B cell (primary cell): ENCODE data around the gene PARP16. TPM values are rescaled to one million over a fixed set of nuclear protein-coding genes. Genes with fewer than 3 reads are reported as not detected.

Source experiments
- ATAC-seq: fragments of 200-7000 bp; cut with Tn5 transposase; one replicate; pipeline ENCODE4 v1.10.0; 2021; ENCODE audit warnings: low read depth, mild to moderate bottlenecking, moderate number of reproducible peaks, moderate library complexity
- CTCF ChIA-PET: fragments of 350-600 bp; sonication (Branson Sonifier 250); formaldehyde crosslinking; loops from one replicate; lab custom pipeline; 2021; ENCODE audit warnings: antibody characterized with exemption, inconsistent platforms; lab: Charles Lee
- POLR2A ChIA-PET: fragments of 350-600 bp; sonication (Branson Sonifier 250); formaldehyde crosslinking; loops from one replicate; lab custom pipeline; 2021; ENCODE audit warnings: antibody characterized with exemption; lab: Charles Lee
- DNase-seq: peaks from one replicate; pipeline ENCODE4 v3.0.0; 2013
- H2AFZ ChIP-seq: 2 replicates; pipeline ENCODE4 v1.6.1; 2012; ENCODE audit warnings: mild to moderate bottlenecking, low read depth, low read length; ENCODE audit not compliant: insufficient read depth, poor library complexity, severe bottlenecking
- H3K27ac ChIP-seq, 2 donors: 1 replicate in 1 of 2; 2 replicates in 1 of 2; pipeline ENCODE4 v1.5.1; 2012 to 2013; ENCODE audit warnings: low read length in 2 of 2, mild to moderate bottlenecking in 2 of 2, moderate library complexity in 1 of 2
- H3K27me3 ChIP-seq, 4 experiments: fragments of 200-600 bp in 1 of 4; sonication (generic) in 1 of 4; replicated peaks in 1 of 4; 1 replicate in 2 of 4; 2 replicates in 2 of 4; pipeline versions ENCODE4 v1.6.1 to v1.7.0; 2013 to 2016; ENCODE audit warnings: low read length in 3 of 4, mild to moderate bottlenecking in 2 of 4, mixed read lengths in 1 of 4, moderate library complexity in 1 of 4; ENCODE audit not compliant: insufficient read depth in 4 of 4, control insufficient read depth in 3 of 4; ENCODE audit errors: control extremely low read depth in 1 of 4
- H3K36me3 ChIP-seq, 2 experiments: replicated peaks in 1 of 2; 1 replicate in 1 of 2; 2 replicates in 1 of 2; pipeline versions ENCODE4 v1.6.1 to v1.7.1; 2013; ENCODE audit warnings: low read length in 1 of 2; ENCODE audit not compliant: insufficient read depth in 2 of 2, control insufficient read depth in 1 of 2; ENCODE audit errors: control extremely low read depth in 1 of 2, extremely low read depth in 1 of 2
- H3K4me1 ChIP-seq, 2 donors: fragments of 200-600 bp in 1 of 2; sonication (generic) in 1 of 2; 1 replicate in 1 of 2; 2 replicates in 1 of 2; pipeline versions ENCODE4 v1.5.1 to v1.6.1; 2013 to 2017; ENCODE audit warnings: low read length in 2 of 2; ENCODE audit not compliant: control insufficient read depth in 2 of 2, insufficient read depth in 2 of 2
- H3K4me2 ChIP-seq: replicated peaks from 2 replicates; pipeline ENCODE3; 2012; ENCODE audit warnings: mild to moderate bottlenecking, low read depth, low read length; ENCODE audit not compliant: poor library complexity, severe bottlenecking
- H3K4me3 ChIP-seq, 5 experiments: fragments of 200-600 bp in 1 of 5; sonication (generic) in 1 of 5; 1 replicate in 3 of 5; 2 replicates in 2 of 5; pipeline versions ENCODE4 v1.5.1 to v1.7.0; 2011 to 2016; ENCODE audit warnings: low read length in 4 of 5, mild to moderate bottlenecking in 4 of 5, low read depth in 2 of 5, control low read depth in 1 of 5, moderate library complexity in 1 of 5; ENCODE audit not compliant: insufficient read depth in 1 of 5; ENCODE audit errors: control extremely low read depth in 1 of 5, extremely low read depth in 1 of 5
- H3K79me2 ChIP-seq: fragments of 200-600 bp; sonication (generic); one replicate; pipeline ENCODE4 v1.6.0; 2016; ENCODE audit warnings: low read length; ENCODE audit not compliant: control insufficient read depth, insufficient read depth
- H3K9ac ChIP-seq: fragments of 200-600 bp; sonication (generic); 2 replicates; pipeline ENCODE4 v1.6.1; 2017; ENCODE audit warnings: mild to moderate bottlenecking, low read length, moderate library complexity
- H3K9me3 ChIP-seq, 3 donors: one replicate each; pipeline versions ENCODE4 v1.6.1 to v1.7.1; 2013; ENCODE audit warnings: low read length in 2 of 3; ENCODE audit not compliant: control insufficient read depth in 2 of 3, insufficient read depth in 1 of 3; ENCODE audit errors: control extremely low read depth in 1 of 3
- H4K20me1 ChIP-seq: 2 replicates; pipeline ENCODE4 v1.6.0; 2012; ENCODE audit warnings: mild to moderate bottlenecking, low read length; ENCODE audit not compliant: insufficient read depth, control insufficient read depth, poor library complexity, severe bottlenecking
- H3K27ac Mint-ChIP-seq: one replicate; pipeline ENCODE4 v1.8.0; 2021; ENCODE audit warnings: mixed read lengths
- H3K27me3 Mint-ChIP-seq: one replicate; pipeline ENCODE4 v1.8.0; 2021; ENCODE audit warnings: mixed read lengths
- H3K4me1 Mint-ChIP-seq: one replicate; pipeline ENCODE4 v1.8.0; 2021; ENCODE audit warnings: mixed read lengths
- H3K4me3 Mint-ChIP-seq: one replicate; pipeline ENCODE4 v1.8.0; 2021; ENCODE audit warnings: mixed read lengths
- H3K9me3 Mint-ChIP-seq: one replicate; pipeline ENCODE4 v1.8.0; 2022; ENCODE audit warnings: mixed read lengths; ENCODE audit not compliant: insufficient read depth
- CTCF ChIP-seq: fragments of 200-600 bp; IDR thresholded peaks from one replicate; pipeline ENCODE4 v1.8.0; 2022; ENCODE audit warnings: antibody characterized with exemption, mild to moderate bottlenecking
- EZH2 ChIP-seq: IDR thresholded peaks from 2 replicates; pipeline ENCODE4 v1.6.1; 2012; ENCODE audit warnings: borderline replicate concordance, low read depth, mild to moderate bottlenecking, moderate library complexity, low read length; ENCODE audit not compliant: insufficient read depth, poor library complexity, severe bottlenecking
- WGBS: methylation state at CpG from one replicate; pipeline ENCODE4 v1.1.5; 2013; ENCODE audit warnings: missing lambda C conversion rate; ENCODE audit not compliant: insufficient coverage; 5-methylcytosine and 5-hydroxymethylcytosine counted together
- intact Hi-C: fragments of 100-400 bp; cut with micrococcal nuclease; formaldehyde crosslinking; loops from one replicate; pipeline ENCODE4 v1.10.0; 2022
- polyA plus RNA-seq: library from polyadenylated mRNA; depleted of rRNA; stranded (reverse); fragments of >200 nt; gene quantifications from 2 replicates; pipeline ENCODE4 v1.2.3, GENCODE V29; 2012
- total RNA-seq, 2 donors: library from RNA; stranded (reverse); fragments of 120-200 nt in 1 of 2; gene quantifications; 1 replicate in 1 of 2; 2 replicates in 1 of 2; pipeline versions ENCODE4 v1.2.3 to v1.2.4, GENCODE V29; 2013 to 2022

Gene PARP16
- total and polyA plus RNA-seq, 2 donors (not counting 1 experiment from before 2014, with no cell fraction given) = 18.2 to 19.1 TPM

GRCh38 chr15:65326818-65327217 lies 40.1 kb upstream of the PARP16 start:
- no peak overlapping the region for H3K27ac Mint-ChIP-seq
- intact Hi-C loops = no loop called here
- ATAC-seq = no peak
- H3K9ac ChIP-seq = no peak overlapping the region
- 80% methylated on average over 1 of the region's 2 CpGs for WGBS
- CTCF ChIA-PET = interaction anchor here (0.9 to 1.1 kb wide), 2 partner anchors 11 to 59 kb away, joined by 3 read pairs; no protein-coding TSS in a partner anchor
- H2AFZ ChIP-seq = no peak overlapping the region
- no peaks in the 10 kb centered on the region for H3K9me3 Mint-ChIP-seq
- H3K4me1 ChIP-seq = peaks cover 0 to 8% of the 10 kb centered on the region in 2 donors
- TF ChIP-seq EZH2 (no peak), CTCF (no peak)
- POLR2A ChIA-PET = interaction anchor here (0.6 kb wide), 1 partner anchor 1246 kb away, joined by 4 read pairs; no protein-coding TSS in a partner anchor
- no peaks in the 10 kb centered on the region for H3K79me2 ChIP-seq
- H3K4me1 Mint-ChIP-seq = peaks cover 5% of the 10 kb centered on the region
- H4K20me1 ChIP-seq = no peaks in the 10 kb centered on the region
- H3K27me3 ChIP-seq = peaks cover 0 to 12% (median 2%) of the 10 kb centered on the region in 4 experiments
- peaks cover 0 to 12% (median 0%) of the 10 kb centered on the region in 3 donors for H3K9me3 ChIP-seq
- H3K4me3 ChIP-seq = no peak overlapping the region
- H3K36me3 ChIP-seq = no peaks in the 10 kb centered on the region
- no peak overlapping the region for H3K27ac ChIP-seq
- no peak overlapping the region for H3K4me2 ChIP-seq
- H3K4me3 Mint-ChIP-seq = no peak overlapping the region
- H3K27me3 Mint-ChIP-seq = peaks cover 12% of the 10 kb centered on the region
- no peak for DNase-seq

- H3K4me3 ChIP-seq = no peak overlapping the region
- ChIA-PET CTCF (no interaction called here), POLR2A (interaction anchor here (0.6 kb wide), 1 partner anchor 1246 kb away, joined by 4 read pairs; no protein-coding TSS in a partner anchor)
- peaks cover 5% of the 10 kb centered on the region for H3K4me1 Mint-ChIP-seq
- no peaks in the 10 kb centered on the region for H3K79me2 ChIP-seq
- DNase-seq (no peak), ATAC-seq (no peak)
- H3K9me3 Mint-ChIP-seq = no peaks in the 10 kb centered on the region
- no peak overlapping the region for H3K4me3 Mint-ChIP-seq
- H3K27me3 ChIP-seq = peaks cover 0 to 10% (median 2%) of the 10 kb centered on the region in 4 experiments
- TF ChIP-seq CTCF = no peak
- no peak for TF ChIP-seq EZH2
- no peak overlapping the region for H2AFZ ChIP-seq
- H3K9me3 ChIP-seq = peaks cover 0 to 12% (median 0%) of the 10 kb centered on the region in 3 donors
- peaks cover 13% of the 10 kb centered on the region for H3K27me3 Mint-ChIP-seq
- WGBS = 15% methylated on average over 12 of the region's 12 CpGs
- H3K9ac ChIP-seq = no peak overlapping the region
- no peaks in the 10 kb centered on the region for H4K20me1 ChIP-seq
- H3K36me3 ChIP-seq = no peaks in the 10 kb centered on the region
- H3K4me1 ChIP-seq = peaks cover 0 to 8% of the 10 kb centered on the region in 2 donors
- intact Hi-C loops = no loop called here
- H3K4me2 ChIP-seq = no peak overlapping the region
- no peak overlapping the region for H3K27ac Mint-ChIP-seq
- H3K27ac ChIP-seq = no peak overlapping the region
Observed at GRCh38 chr15:65326117-65326526, 39.4 kb upstream of the PARP16 start.
